Cardiac fibroblast (primary cell): ENCODE measurements around the gene TEX14.
A peak's percentile ranks its signal among the peaks of the same experiment; 100 is the strongest.

Experiments used
- DNase-seq, 2 donors: peaks; one replicate each; pipeline versions ENCODE4 v3.0.0 to v3.0.0-alpha.2; 2010; ENCODE audit warnings: low read depth in 2 of 2
- H3K4me3 ChIP-seq, 2 donors: replicated peaks in 1 of 2; 1 replicate in 1 of 2; 2 replicates in 1 of 2; pipeline ENCODE4 v1.5.1; 2011; ENCODE audit warnings: low read depth in 2 of 2, low read length in 2 of 2, mild to moderate bottlenecking in 2 of 2, moderate library complexity in 1 of 2
- TF ChIP-seq, protein P1 (sequence below): IDR thresholded peaks from one replicate; pipeline ENCODE4 v1.5.1; 2011; ENCODE audit warnings: low read depth, mild to moderate bottlenecking, low read length, inconsistent platforms

TEX14 gene

DNA sequence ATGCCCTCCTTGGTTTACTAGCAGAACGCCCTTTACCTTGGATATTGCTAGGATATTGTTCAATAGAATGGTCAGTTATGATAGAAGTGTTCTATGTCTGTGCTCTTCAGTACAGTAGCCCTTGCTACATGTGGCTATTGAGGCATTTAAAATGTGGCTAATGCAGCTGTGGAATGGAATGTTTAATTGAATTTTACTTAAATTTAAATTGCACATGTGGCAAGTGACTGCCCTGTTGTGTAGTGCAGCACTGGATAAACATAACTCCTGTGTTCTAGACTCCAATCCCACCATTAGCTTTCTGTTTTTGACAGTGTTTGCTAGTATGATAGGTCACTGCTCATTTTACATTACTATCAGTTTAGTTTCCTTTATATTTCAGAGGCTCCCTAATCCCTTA lies 30.4 kb upstream of the TEX14 start:
- DNase-seq = no peak
- no peak overlapping the region for H3K4me3 ChIP-seq
- TF ChIP-seq, protein P1, sequence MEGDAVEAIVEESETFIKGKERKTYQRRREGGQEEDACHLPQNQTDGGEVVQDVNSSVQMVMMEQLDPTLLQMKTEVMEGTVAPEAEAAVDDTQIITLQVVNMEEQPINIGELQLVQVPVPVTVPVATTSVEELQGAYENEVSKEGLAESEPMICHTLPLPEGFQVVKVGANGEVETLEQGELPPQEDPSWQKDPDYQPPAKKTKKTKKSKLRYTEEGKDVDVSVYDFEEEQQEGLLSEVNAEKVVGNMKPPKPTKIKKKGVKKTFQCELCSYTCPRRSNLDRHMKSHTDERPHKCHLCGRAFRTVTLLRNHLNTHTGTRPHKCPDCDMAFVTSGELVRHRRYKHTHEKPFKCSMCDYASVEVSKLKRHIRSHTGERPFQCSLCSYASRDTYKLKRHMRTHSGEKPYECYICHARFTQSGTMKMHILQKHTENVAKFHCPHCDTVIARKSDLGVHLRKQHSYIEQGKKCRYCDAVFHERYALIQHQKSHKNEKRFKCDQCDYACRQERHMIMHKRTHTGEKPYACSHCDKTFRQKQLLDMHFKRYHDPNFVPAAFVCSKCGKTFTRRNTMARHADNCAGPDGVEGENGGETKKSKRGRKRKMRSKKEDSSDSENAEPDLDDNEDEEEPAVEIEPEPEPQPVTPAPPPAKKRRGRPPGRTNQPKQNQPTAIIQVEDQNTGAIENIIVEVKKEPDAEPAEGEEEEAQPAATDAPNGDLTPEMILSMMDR = no peak

DNA sequence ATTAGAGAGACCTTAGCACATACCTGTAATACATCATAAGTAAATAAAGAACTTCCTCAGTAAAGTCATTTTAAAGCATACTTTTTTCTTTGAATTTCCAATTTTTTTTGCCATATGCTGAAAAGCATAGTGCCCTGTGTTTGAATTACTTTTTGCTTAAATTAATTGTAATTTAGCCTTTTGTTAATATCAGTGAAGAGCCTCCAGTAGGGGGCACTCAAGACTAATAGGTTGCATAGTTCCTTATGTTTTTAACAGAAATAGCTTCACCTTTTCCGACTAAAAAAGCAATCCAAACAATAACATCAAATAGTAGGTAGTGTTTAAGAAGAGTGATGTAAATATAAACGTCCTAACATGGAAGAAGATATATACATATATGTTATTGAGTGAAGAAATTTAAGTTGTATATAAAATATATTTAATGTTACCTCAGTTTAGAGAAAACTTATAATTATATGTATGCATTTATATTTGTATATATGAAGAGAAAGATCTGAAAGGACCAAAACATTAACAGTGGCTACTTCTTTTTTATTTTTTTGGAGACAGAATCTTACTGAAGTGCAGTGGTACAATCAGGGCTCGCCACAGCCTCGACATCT lies 19.2 kb upstream of the TEX14 start:
- H3K4me3 ChIP-seq = no peak overlapping the region
- TF ChIP-seq, protein P1 = peak; percentile 59
- DNase-seq = peak; percentile 80 to 83

DNA sequence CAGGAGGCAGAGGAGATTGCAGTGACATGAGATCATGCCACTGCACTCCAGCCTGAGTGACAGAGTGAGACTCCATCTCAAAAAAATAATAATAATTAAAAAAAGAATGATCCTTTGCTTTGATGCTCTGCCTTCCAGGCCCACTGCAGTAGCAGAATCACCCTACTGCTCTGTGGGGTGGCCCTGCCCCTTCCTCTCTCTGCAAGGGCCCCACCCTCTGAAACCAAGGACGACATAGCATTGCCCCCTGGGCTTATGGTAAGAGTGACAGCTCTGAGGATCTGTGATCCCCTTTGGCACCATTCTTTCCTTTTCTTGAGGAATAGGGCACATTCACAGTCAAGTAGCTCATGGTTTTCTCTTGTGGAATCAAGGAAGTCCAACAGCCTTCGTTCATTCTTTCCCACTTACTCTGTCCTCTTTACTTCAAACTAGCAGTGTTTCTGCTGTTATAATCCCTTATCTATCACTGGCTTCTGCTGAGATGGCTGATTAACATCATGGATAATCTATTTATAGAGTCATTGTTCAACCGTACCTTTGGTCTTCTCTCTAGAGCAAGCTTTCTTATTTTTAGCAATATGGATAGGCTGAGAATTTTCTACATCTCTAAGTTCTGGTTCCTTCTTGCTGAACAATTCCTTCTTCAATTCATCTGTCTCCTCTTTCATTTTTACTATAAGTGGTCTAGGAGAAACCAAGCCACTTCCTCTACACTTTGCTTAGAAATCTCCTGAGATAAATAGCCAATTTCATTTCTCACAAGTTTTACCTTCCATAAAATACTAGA lies 14.7 kb upstream of the TEX14 start:
- TF ChIP-seq, protein P1 = no peak
- H3K4me3 ChIP-seq = no peak overlapping the region
- no peak for DNase-seq

DNA sequence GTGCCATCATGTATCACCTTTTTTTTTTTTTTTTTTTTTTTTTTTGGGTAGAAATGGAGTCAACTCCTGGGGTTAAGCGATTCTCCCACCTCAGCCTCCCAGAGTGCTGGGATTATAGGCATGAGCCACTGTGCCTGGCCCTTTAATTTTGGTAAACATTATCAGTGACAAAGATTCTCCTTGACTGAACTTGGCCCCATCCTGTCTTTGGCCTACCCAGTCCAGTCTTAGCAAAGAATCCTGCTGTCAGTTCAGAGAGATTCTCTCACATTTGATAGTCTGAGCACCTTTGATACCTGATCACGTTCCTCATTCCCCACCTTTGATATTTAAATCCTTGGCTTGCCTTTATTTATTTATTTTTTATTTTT lies 12.1 kb upstream of the TEX14 start:
- no peak for DNase-seq
- H3K4me3 ChIP-seq = no peak overlapping the region
- TF ChIP-seq, protein P1 = no peak

DNA sequence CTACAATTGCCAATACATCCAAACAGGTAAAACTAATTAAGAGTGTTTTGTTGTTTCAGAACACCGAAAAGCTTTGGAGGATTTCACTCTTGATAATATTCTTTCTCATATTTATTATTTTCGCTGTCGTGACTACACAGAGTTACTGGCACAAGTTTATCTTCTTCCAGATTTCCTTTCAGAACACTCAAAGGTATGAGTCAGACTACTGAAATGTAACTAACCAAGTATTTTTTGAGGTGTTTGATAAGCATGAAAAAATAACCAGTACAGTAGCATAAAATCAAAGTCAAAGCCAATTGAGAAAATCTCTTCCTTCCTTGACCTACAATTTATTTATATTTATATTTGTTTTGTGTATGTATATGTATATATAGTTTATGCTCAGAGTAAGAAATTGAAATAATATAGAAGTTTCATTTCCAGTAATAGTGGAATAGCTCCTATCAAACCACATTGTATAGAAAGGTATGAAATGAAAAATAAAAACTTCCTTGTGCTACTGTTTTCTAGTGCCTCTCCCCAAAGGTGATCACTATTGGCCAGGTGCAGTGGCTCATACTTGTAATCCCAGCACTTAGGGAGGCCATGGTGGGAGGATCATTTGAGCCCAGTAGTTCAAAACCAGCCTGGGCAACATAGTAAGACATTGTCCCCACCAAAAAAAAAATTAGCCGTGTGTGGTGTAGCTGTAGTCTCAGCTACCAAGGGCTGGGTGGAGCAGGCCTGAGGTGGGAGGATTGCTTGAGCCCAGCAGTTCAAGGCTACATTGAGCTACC lies 11.5 kb upstream of the TEX14 start:
- TF ChIP-seq, protein P1 = no peak
- H3K4me3 ChIP-seq = no peak overlapping the region
- DNase-seq = peak; percentile 66 to 77

DNA sequence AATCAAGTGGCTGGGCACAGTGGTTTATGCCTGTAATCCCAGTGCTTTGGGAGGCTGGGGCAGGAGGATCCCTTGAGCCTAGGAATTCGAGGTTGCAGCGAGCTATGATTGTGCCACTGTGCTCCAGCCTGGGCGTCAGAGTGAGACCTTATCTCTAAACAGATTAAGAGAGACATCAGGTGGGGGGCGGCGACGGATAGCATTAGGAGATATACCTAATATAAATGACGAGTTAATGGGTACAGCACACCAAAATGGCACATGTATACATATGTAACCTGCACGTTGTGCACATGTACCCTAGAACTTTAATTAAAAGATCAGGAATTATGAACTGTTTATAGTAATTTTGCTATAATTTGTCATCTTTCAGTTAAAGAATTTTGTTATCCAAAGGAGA lies 10.9 kb upstream of the TEX14 start:
- TF ChIP-seq, protein P1 = no peak
- peak in 1 of 2 donors; percentile 5 for DNase-seq
- no peak overlapping the region for H3K4me3 ChIP-seq
